Kidney (tissue), 22 donors: ENCODE data around the gene CWC25. TPM values are rescaled to one million over a fixed set of nuclear protein-coding genes. Genes with fewer than 3 reads are reported as not detected.

ENCODE experiments used
- DNase-seq, 5 donors: peaks; one replicate each; pipeline ENCODE4 v3.0.0-alpha.2; 2013 to 2020
- FAIRE-seq: peaks from 2 replicates; lab custom pipeline; 2012; peaks lifted over from hg19 to GRCh38; lab: Jason Lieb, UNC
- H3K27ac ChIP-seq, 2 donors: one replicate each; pipeline ENCODE4 v1.7.0; 2013; ENCODE audit warnings: low read depth in 2 of 2, low read length in 2 of 2, inconsistent platforms in 1 of 2
- H3K27me3 ChIP-seq: one replicate; pipeline ENCODE4 v1.7.1; 2013; ENCODE audit warnings: low read length, inconsistent platforms; ENCODE audit not compliant: control insufficient read depth, insufficient read depth
- H3K36me3 ChIP-seq, 3 donors: one replicate each; pipeline versions ENCODE4 v1.7.0 to v1.7.1; 2013; ENCODE audit warnings: low read length in 3 of 3, control low read depth in 1 of 3, inconsistent platforms in 1 of 3; ENCODE audit not compliant: insufficient read depth in 3 of 3, control insufficient read depth in 2 of 3
- H3K4me1 ChIP-seq, 3 donors: one replicate each; pipeline versions ENCODE4 v1.7.0 to v1.7.1; 2013; ENCODE audit warnings: low read length in 3 of 3, inconsistent platforms in 1 of 3, low read depth in 1 of 3; ENCODE audit not compliant: control insufficient read depth in 2 of 3, insufficient read depth in 2 of 3
- H3K4me3 ChIP-seq, 3 donors: one replicate each; pipeline versions ENCODE4 v1.7.0 to v1.8.1; 2013; ENCODE audit warnings: low read length in 3 of 3, control low read depth in 1 of 3, inconsistent platforms in 1 of 3
- H3K9ac ChIP-seq, 3 donors: one replicate each; pipeline versions ENCODE4 v1.7.0 to v1.7.1; 2013; ENCODE audit warnings: low read length in 3 of 3, control low read depth in 1 of 3, inconsistent platforms in 1 of 3
- H3K9me3 ChIP-seq, 3 donors: one replicate each; pipeline versions ENCODE4 v1.7.0 to v1.7.1; 2013; ENCODE audit warnings: low read length in 3 of 3, control low read depth in 1 of 3, inconsistent platforms in 1 of 3; ENCODE audit not compliant: control insufficient read depth in 2 of 3, insufficient read depth in 1 of 3
- intact Hi-C: fragments of 100-400 bp; cut with DNase I; formaldehyde crosslinking; loops from one replicate; pipeline ENCODE4 v1.11.1; 2022
- long read RNA-seq, 10 donors: library from polyadenylated mRNA in 1 of 10; unstranded in 1 of 10; transcript quantifications; one replicate each; pipeline ENCODE4 v2.0.0 and lab custom pipeline, GENCODE V29; 2021 to 2026
- polyA plus RNA-seq: library from polyadenylated mRNA; stranded (reverse); fragments of 350-450 nt; fragmentation: Illumina TruSeq; extraction: RNeasy Lipid Tissue Mini Kit (QIAGEN cat#74804); gene quantifications from one replicate; pipeline ENCODE4 v1.2.3, GENCODE V29; 2014; ENCODE audit warnings: low read depth, low replicate concordance; ENCODE audit not compliant: insufficient read depth
- total RNA-seq: library from RNA; stranded (reverse); fragmentation: NEBNext Ultra II Directional; extraction: Animal tissue kit (Norgen Biotek cat#: 25700); gene quantifications from one replicate; pipeline ENCODE4 v1.2.1, GENCODE V29; 2021
- TF ChIP-seq, protein P1 (sequence below): IDR thresholded peaks from 3 replicates; pipeline ENCODE4 v1.5.1; 2012; ENCODE audit warnings: mild to moderate bottlenecking, moderate library complexity, borderline replicate concordance; ENCODE audit not compliant: insufficient read depth; ENCODE audit errors: extremely low read depth
- donor health status: control.
- donor health status: control.
- donor health status: control.
- donor health status: control.
- donor health status: control.
- donor health status: DM: yes; HTN: yes; CAD: no.
- donor health status: Normal renal cell carcinoma (clear cell type).

Gene CWC25
- total RNA-seq (25.7 TPM), polyA plus RNA-seq (12.9 TPM)
- long read RNA-seq, donor 1: 0 reads
- long read RNA-seq, donor 2, partial matches to known transcripts: 0 of 3 reads
- long read RNA-seq, donor 2, other reads (novel, unspliced or antisense): 0 of 3 reads
- long read RNA-seq, donor 3, partial matches to known transcripts: 125 of 134 reads
- long read RNA-seq, donor 3, other reads (novel, unspliced or antisense): 7 of 134 reads
- long read RNA-seq, donor 4, partial matches to known transcripts: 0 of 1 reads
- long read RNA-seq, donor 4, other reads (novel, unspliced or antisense): 0 of 1 reads
- long read RNA-seq, donor 5: 0 reads
- long read RNA-seq, donor 6: 0 reads
- long read RNA-seq, donor 7, transcript CWC25-202 (10 exons, 3,234 nt): major isoform, 10 of 20 reads
- long read RNA-seq, donor 7, partial matches to known transcripts: 4 of 20 reads
- long read RNA-seq, donor 7, other reads (novel, unspliced or antisense): 6 of 20 reads
- long read RNA-seq, donor 8, partial matches to known transcripts: 0 of 4 reads
- long read RNA-seq, donor 8, other reads (novel, unspliced or antisense): 0 of 4 reads
- long read RNA-seq, donor 9, partial matches to known transcripts: 0 of 2 reads
- long read RNA-seq, donor 9, other reads (novel, unspliced or antisense): 0 of 2 reads
- long read RNA-seq, donor 10, partial matches to known transcripts: 0 of 1 reads
- long read RNA-seq, donor 10, other reads (novel, unspliced or antisense): 0 of 1 reads

GRCh38 chr17:38824899-38825761, at the start of gene CWC25:
Gene CWC25 (minus strand): TSS chr17:38825321. CDS start chr17:38825183, 138 bp downstream.
- intact Hi-C loops: no loop called here
- peak; percentile 97 to 99 (median 98) for DNase-seq
- H3K9ac ChIP-seq: peak within 1 kb of the TSS; percentile 84 to 98 (median 88)
- H3K27me3 ChIP-seq: no peaks in the 10 kb centered on the region
- TF ChIP-seq, protein P1, sequence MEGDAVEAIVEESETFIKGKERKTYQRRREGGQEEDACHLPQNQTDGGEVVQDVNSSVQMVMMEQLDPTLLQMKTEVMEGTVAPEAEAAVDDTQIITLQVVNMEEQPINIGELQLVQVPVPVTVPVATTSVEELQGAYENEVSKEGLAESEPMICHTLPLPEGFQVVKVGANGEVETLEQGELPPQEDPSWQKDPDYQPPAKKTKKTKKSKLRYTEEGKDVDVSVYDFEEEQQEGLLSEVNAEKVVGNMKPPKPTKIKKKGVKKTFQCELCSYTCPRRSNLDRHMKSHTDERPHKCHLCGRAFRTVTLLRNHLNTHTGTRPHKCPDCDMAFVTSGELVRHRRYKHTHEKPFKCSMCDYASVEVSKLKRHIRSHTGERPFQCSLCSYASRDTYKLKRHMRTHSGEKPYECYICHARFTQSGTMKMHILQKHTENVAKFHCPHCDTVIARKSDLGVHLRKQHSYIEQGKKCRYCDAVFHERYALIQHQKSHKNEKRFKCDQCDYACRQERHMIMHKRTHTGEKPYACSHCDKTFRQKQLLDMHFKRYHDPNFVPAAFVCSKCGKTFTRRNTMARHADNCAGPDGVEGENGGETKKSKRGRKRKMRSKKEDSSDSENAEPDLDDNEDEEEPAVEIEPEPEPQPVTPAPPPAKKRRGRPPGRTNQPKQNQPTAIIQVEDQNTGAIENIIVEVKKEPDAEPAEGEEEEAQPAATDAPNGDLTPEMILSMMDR: peak; percentile 38
- peaks cover 0 to 10% (median 3%) of the 10 kb centered on the region in 3 donors for H3K4me1 ChIP-seq
- peak within 1 kb of the TSS; percentile 97 for H3K27ac ChIP-seq
- FAIRE-seq: no peak
- no peaks in the 10 kb centered on the region for H3K9me3 ChIP-seq
- H3K4me3 ChIP-seq: peak within 1 kb of the TSS; percentile 92 to 99 (median 99)
- peaks cover 0 to 10% (median 7%) of the 10 kb centered on the region in 3 donors for H3K36me3 ChIP-seq

GRCh38 chr17:38873640-38874380, 48.7 kb upstream of the CWC25 start:
- Histone ChIP-seq H3K4me1 (peaks cover 0 to 54% (median 46%) of the 10 kb centered on the region in 3 donors), H3K27me3 (no peaks in the 10 kb centered on the region), H3K4me3 (peak overlapping the region in 1 of 3 donors; percentile 18), H3K36me3 (peaks cover 0 to 10% (median 6%) of the 10 kb centered on the region in 3 donors), H3K9me3 (no peaks in the 10 kb centered on the region), H3K9ac (peak overlapping the region in 1 of 3 donors; percentile 46), H3K27ac (no peak overlapping the region)
- FAIRE-seq (no peak), DNase-seq (no peak)
- intact Hi-C loops: no loop called here
- TF ChIP-seq, protein P1: no peak
